A549 treated with Mapracorat at 1 μM for 4 hours (cell line): Measurements from ENCODE around the gene SSBP2. TPM values are rescaled to one million over a fixed set of nuclear protein-coding genes. Genes with fewer than 3 reads are reported as not detected.

Experiments
- total RNA-seq: library from RNA; stranded (reverse); fragments of 200-300 nt; extraction: Qiagen RNA extraction; gene quantifications from 5 replicates; pipeline ENCODE4 v1.2.3, GENCODE V29; 2022

Gene SSBP2
- 9.2 to 13.9 TPM (median 11.4 TPM) in 5 replicates for total RNA-seq

GRCh38 chr5:81751009-81751835 is at the start of gene SSBP2:
SSBP2 (minus strand) TSS chr5:81751097; CDS start chr5:81751042, 55 bp downstream.

GRCh38 chr5:81393783-81394718 is 356.8 kb downstream of the SSBP2 start, which contains the start of gene ACOT12:
ACOT12 (minus strand) TSS chr5:81394134; CDS start chr5:81394114, 20 bp downstream.

Other genes with a start within 250 kb of the SSBP2 start
- 8.0 to 8.7 TPM (median 8.5 TPM) in 5 replicates for gene ATG10, start 220.9 kb upstream of the SSBP2 start, total RNA-seq